ENCODE results near the gene ING4. TPM values are rescaled to one million over a fixed set of nuclear protein-coding genes. Genes with fewer than 3 reads are reported as not detected.
A peak's percentile ranks its signal among the peaks of the same experiment; 100 is the strongest.
"Not testable (repeated sequence)": the region's sequence is repeated elsewhere in the genome, so short reads cannot be mapped to it uniquely, and the experiment has no call there.

The ING4 gene
- total RNA-seq: 15.4 TPM

DNA sequence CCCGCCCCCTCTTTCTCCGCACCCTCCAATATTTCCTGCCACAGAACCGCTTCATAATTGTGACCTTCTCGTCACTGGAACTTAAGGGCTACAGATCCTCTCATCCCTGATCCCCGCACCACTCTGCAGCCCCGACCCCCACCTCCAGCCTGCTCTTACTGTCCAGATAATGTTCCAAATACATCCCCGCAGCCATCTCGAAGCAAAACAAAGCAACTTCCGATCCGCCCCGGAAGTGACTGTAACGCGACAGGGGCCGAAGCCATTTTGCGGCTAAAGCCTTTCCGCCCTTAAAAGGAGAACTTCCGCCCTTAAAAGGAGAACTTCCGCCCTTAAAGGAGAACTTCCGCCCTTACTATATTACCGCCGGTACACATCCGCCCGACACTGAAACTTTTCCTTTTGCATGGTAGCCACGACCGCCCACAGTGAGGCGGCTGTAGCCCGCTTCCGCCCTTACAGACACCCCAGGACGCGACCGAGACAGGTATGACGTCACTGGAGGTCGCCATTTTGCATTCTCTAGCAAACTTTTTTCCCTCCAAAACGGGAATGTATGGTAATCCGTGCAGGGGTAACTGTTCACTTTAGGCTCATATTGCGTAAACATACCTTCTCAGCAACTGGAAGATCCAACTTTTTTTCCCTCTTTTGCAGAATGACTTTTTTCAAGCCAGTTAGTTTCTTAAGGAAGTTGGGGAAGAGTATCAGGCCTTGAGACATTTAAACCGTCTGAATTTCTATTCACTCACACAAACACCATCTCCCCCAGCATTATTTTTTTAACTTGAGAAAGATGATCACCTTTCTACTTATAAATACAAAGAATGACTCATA lies at the start of gene ING4:
Gene ING4, minus strand, starts transcription at position 214 of the 837 bp plus-strand sequence. Its CDS starts 18 bp downstream, at position 196.
- peak; percentile 99 for ATAC-seq

DNA sequence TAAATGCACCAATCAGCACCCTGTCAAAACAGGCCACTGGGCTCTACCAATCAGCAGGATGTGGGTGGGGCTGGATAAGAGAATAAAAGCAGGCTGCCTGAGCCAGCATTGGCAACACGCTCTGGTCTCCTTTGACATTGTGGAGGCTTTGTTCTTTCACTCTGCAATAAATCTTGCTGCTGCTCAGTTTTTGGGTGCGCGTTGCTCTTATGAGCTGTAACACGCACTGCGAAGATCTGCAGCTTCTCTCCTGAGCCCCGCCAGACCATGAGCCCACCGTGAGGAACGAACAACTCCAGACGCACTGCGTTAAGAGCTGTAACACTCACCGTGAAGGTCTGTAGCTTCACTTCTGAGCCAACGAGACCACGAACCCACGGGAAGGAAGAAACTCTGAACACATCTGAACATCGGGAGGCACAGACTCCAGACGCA lies 46.1 kb upstream of the ING4 start:
- no peak for ATAC-seq

DNA sequence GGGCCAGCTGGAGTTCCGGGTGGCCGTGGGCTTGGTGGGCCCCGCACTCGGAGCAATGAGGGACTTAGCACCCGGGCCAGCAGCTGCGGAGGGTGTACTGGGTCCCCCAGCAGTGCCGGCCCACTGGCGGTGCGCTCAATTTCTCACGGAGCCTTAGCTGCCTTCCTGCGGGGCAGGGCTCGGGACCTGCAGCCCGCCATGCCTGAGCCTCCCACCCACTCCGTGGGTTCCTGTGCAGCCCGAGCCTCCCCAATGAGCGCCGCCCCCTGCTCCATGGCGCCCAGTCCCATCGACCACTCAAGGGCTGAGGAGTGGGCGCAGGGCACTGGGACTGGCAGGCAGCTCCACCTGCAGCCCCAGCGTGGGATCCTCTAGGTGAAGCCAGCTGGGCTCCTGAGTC lies 45.4 kb upstream of the ING4 start:
- not testable (repeated sequence) for ATAC-seq

DNA sequence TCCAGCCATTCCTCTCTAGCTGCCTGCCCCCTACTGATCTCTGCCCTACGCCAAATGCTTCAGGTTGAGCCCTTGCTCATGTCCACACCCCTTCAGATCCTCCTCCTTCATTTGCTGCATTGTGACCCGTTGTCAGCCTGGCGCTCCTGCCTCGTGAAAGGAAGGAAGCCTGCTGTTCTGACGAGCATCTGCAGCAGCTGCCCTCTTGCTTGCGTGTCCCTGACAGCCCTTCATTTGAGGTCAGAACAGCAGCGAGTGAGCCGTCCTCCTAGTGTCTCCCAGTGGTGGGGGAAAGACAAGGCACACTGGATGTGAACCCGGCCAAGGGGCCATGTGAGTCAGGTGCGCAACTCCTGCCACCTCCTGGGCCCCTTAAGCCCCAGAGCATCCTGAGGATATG lies 40.7 kb upstream of the ING4 start:
- ATAC-seq: no peak

DNA sequence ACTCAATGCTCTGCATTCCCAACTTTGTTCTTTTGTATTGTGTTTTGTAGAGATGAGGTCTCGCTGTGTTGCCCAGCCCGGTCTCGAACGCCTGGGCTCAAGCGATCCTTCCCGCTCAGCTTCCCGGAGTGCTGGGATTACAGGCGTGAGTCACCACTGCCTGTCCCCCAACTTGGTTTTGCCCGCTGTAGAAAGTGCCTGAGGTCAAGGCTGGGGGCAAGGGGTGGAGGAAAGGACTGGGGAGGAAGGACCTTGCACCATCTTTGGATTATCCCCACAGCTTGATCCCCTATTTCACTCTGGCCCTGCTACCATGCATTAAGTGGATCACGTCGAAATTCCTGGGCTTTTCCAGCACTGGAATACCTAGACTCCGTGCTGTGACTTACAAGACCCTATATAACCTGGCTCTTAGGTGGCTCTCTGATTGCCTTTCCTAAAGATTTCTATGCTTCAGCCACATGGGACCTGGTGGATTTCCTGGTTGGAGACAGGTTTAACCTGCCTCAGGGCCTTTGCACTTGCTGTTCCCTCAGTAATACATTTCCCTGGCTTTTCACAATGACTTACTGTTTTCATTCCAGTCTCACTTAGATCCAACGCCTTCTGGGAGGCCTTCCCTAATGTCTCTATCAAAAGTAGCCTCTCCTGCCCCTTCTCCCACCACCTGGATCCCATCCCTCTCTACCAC lies 38.3 kb upstream of the ING4 start:
- ATAC-seq: no peak

DNA sequence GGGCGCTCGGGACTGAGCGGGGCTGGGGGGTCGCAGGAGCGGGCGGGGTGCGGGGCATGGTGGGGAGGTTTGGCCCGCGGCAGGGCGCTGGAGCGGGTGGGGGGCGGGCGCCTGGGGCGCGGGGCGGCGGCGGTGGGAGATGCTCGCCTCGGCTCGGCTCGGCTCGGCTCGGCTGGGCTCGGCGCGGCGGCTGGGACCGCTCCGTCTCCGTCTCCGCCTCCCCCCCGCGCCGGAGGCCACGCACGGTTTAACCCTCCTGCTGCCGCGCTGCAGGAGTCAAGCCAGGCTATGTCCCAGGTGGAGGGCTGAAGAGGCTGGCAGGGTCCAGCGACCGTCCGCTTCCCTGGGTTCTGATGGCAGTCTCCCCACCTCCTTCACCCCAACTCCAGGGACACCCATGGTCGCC lies 37.7 kb upstream of the ING4 start, which contains the start of gene PIANP:
Gene PIANP, minus strand, starts transcription at position 170 of the 406 bp plus-strand sequence. CDS start 2,754 bp downstream, outside the sequence.
- ATAC-seq: peak; percentile 58

DNA sequence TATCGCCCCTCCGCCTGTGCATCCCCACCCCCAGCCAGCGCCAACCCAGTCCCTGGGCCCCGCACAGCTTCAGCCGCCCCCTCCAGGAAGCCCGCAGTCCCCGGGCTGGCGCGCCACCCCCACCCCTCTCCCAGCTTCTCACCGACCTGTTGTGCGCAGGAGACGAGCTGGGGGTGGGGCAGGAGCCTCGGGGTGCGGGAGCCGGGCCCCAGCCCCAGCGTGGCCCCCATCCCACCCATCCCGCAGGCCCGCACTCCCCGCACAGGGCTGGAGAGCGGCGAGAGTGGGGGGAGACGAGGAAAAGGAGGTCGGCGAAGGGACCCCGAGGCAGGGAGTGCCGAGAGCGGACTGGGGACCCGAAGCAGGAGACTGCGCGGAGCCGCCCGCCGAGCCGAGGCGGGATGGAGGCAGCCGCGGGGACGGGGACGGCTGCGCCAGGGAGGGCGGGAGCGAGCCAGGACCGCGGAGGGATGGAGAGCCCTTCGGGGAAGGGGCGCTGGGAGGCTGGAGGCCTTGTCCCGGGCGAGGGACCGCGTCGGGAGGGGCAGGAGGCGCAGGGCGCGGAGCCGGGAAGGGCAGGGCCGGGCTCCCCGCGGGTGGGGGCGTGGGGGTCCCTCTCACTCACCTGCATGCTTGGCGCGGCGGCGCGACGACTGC lies 37.2 kb upstream of the ING4 start:
- peak; percentile 19 for ATAC-seq

DNA sequence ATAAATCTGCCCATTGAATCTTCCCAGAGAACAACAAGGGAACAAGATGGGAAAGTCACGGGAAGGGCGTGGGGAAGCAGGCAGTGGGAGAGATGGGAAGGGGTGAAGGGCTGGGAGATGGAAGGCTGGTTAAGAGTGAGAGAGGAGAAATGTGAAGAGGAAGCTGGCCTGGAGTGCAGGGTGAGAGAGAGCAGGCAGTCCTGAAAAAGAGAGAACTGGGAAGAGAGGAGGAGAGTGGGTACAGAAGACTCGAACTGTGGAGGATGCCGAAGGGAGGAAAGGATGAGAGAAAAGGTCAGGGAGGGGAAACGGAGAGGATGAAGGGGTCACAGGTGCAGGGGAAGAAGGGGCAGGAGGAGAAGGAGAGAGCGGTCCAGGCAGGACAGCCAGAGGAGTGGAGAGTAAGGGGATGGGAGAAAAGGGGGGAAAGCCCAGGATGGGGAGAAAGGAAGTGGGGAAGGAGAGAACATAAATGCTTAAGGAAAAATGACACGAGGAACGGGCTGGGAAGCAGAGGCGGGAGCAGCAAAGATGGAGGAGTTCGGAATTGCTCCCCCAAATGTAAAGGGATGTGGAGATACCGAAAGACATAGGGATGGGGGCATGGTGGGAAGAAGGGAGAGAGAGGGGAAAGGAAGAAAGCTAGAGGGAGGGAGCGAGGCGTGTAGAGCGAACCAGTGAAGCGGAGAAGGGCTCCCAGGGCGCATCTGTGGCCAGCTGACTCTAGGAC lies 36.5 kb upstream of the ING4 start:
- ATAC-seq: no peak

DNA sequence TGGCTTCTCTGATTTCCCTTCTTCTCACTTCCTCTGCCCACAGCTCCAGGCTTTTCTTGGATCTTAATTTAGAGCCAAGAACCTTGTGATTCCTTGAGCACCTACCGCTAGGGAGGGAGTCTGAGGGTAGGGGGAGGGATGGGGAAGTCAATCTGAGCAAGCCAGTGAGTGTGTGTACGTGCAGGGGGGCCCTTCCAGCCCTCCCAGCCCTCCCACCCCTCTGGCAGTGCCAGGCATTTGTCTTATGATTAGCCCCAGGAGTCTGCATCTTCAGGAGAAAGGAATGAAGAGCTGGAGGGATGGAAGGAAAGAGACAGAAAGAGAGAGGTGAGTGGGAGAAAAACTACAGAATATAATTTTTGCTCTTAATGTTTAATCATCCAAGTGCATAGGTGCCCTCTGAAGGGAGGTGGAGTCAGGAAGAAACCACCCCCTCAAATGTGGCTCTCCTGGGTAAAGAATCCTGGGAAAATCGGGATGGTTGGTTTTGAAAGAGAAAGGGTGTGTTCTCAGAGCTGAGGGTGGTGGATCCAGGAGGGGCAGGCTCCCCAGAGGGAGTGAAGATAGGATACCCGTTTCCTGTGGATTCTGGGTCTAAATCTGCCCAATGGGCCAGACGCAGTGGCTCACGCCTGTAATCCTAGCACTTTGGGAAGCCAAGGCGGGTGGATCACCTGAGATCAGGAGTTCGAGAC lies 35.6 kb upstream of the ING4 start:
- no peak for ATAC-seq

DNA sequence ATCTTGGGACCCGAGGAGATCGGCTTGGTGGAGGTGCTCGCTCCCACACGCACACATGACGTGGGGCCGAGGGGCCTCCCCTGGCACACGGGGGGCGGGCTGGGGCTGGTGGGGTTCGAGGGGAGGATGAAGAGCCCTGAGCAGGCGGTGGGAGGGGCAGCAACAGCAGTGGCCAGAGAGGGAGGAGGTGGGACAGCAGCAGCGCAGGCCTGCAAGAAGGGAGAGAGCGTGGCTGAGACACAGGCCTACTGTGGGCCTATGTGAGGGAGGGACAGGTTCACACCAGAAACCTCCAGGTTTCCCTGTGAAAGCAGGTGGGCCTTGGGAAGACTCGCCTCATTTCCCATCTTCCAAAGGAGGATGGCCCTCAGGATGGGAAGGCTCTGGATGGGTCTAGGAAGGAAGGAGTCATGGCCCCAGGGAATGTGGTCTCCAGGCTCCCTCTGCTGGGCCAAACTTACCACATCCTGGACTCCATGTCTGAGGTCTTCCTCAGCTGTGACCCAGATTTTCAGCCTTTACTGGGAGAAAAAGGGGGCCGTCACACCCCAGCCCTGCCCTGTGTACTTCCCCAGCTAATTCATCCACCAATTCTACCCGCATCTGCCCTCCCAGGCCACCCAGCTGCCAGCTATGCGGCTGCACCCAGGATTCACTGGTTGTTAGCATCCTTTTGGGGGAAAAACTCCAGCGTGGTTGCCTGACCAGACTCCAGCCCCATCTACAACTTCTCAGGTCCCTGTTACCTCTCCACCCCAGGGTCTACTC lies 34.8 kb upstream of the ING4 start:
- peak; percentile 39 for ATAC-seq

DNA sequence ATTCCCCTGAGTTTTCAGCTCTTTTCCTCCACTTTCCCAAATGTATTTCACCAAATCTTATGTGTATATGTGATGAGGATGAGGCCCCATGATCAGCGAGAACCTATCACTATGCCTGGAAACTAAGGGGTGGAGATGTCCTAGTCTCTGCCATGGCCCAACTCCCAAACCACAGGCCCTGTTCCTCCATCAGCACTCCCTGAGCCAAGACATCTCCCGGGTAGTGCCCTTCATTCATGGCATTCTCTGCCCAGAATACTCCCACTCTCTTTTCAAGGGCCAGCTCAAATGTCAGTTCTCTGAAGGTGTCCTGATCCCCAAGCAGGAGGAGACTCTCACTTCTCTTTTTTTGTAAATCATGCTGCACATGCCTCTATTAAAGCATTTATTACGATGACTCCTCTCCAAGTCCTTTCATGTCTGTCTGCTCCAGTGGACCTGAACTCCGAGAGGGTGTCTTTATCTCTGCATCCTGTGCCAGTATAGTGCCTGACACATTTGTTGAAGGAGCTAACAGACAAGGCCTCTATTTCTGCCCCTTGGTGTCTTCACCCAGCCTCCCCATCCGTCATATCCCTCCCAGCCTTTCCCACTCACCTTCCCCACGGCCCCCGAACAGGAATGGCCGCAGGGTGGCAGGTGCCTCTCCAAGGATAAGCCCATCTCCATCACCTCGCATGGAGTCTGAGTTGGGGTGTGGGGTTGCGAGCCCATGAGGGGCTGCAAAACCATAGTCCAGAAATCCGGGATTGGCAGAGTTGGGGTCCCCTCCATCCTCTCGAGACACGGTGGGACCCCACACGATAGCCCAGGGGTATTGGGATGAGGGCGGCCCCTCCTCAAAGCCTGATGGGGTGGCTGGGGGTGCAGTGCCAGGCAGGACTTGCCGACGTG lies 34.0 kb upstream of the ING4 start:
- no peak for ATAC-seq

DNA sequence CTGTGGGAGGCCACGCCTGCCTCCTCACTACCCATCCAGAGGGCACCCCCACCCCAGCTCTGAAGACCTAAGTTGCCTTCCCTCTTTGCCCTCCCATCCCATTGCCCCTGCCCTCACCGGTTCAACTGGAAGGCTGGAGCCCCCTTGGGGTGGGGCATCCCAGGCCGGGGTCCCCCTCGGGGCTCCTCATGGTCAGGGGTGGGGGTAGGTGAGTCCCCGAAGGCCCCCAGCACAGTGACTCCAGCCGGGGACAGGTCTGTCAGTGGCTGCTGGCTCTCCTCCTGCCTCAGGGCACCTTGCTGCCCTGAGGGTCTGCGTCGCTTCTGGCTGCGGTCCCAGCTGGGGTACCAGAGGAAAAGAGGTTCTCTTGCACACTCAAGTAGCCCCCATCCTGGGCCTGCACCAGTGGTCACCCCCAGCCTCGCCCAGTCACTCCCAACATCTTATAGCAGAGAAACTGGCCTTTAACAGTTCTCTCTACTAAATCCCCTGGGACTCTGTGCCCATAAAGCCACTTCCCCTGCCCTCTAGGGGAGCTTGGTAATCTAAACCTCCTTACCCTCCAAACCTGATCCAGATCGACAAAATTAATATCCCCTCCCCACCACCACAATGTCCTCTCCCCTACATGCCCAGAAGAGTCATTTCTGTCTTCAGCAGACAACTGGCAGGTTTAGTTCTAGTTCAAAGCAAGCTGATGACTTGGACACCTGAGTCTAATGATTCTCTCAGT lies 32.6 kb upstream of the ING4 start:
- no peak for ATAC-seq

DNA sequence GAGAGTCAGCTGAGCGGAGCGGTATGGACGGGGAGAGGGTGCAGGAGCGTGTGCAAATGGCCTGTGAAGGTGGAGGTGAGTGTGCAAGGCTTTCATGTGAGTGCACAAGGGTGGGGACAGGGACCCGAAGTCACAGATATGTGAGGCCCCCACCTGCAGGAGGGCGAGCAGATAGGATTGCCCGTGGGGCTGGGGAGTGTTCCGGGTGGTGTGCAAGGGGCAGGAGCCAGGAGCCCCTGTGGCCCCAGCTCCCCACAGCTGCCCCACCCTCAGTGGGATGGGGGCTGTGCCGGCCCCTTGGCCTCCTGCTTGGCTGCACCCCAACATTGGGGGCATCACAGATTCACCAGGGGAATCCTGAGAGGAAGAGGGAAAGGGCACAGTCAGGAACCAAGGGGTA lies 31.8 kb upstream of the ING4 start:
- no peak for ATAC-seq

DNA sequence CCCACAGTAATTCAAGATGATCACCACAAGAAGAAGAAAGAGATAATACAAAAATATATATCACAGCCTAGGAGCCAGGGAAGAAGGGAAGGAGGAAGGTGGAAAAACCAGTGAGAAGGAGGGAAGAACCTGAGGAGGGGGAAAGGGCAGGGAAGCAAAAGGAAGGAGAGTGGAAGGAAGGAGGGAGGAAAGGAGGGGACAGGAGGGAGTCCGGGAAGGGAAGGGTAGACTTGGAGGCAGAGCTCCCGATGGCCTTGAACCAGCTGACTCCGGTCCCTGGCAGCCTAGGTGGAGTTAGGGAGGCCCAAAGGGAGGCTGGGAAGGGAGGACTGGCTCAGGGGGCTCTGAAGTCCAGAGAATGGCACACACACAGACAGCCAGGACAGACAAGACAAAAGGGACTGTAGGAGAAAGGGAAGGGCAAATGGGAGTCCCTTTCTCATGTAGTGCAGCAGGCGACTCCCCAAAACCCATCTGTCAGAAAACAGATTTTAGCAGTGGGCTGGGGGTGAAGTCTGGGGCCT lies 31.0 kb upstream of the ING4 start:
- ATAC-seq: no peak

DNA sequence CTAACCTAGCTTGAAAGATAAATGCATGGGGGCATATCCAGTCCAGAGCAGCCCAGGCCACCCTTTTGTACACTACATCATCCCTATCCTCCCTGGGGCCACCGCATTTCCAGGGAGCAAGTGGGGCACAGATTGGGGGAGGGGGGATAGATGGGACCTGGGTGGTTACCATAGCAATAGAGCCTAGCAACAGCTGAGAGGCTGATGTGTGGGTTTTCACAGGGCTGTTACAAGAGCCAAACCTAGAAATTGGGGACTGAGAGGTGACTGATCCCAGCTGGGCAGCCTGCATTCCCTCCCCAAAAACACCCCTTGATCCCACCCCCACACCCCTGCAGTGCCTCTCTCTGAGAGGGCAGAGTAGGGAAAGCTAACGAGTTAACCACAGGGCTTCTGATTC lies 30.0 kb upstream of the ING4 start:
- ATAC-seq: no peak

DNA sequence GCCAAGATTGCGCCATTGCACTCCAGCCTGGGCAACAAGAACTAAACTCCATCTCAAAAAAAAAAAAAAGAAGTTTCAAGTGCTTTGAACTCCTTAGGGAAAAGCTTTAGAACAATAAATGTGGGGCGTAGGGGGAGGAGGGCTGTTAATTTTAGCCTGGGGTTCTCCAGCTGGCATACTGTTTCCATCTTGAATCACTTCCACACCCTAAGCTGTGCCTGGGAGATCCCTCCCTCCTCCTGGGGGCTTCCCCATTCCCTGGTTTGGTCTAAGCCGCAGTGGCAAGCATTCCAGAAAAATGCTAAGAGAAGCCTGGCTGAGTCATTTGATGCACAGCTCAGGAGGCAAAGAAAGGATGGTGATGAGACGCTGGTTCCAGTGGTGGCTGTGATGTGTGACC lies 28.6 kb upstream of the ING4 start:
- ATAC-seq: no peak

DNA sequence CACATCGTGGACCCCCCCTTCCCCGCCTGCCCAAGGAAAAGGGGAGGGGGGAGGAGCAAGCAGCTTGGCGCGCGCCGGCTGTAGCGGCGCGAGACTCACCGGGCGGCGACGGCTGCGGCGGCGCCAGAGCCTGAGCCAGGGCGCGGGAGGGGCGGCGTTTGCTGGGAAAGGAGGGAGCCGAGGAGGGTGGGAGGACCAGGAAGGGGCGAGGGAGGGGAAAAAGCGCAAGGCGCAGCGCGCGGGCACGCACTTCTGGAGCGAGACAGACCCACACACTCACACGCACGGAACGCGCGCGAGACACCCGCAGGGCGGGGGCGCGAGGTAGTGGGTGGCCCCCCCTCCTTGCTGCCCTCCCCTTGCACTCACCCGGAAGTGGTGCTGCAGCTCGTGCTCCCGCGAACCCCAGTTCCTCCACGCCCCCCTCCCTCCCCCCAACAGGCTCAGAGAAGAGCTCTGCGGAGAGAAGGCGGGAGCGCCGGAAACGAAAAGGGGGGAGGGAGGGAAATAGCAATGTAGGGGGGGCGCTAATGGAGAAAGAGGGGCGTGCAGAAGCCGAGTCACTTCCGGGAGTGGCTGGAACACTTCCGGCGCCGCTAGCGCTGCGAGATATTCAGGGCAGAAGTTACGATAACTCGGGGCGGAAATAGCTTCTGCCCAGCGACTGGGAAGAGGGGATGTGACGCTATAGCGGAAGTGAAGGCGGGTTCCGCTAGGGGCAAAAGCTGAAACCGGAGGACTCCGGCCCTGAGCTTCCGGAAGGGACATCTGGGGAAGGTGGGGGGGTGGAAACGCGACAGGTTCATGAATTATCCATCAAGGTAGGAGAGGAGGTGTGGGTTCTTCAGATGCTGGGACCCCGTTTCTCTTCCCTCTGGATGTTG lies 26.3 kb upstream of the ING4 start, which contains the start of gene ZNF384:
Gene ZNF384, minus strand, starts transcription at position 377 of the 884 bp plus-strand sequence. CDS start 9,855 bp downstream, outside the sequence.
- ATAC-seq: peak; percentile 92

DNA sequence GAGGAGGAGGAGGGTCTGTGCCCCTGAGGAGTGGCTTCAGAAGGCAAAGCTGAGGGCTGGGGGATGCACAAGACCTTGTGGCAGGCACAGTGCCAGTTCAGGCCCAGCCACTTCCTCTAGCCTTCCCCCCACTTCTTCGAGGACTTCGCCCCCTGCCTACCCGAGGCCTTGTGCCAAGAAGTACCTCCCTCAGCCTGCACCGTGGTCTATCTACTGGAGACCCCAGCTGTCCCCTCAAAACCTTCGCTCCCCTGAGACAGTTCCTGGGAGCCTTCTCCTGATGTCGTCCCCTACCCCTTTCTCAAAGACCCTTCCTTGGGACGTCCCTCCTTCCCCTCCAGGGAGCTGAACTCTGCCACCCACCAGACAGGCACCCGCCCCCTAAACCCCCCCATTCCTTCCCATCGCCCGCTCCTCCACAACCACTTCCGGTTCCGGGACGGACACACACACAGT lies 25.7 kb upstream of the ING4 start:
- ATAC-seq: peak; percentile 2
